HL-60/S4 treated with retinoic acid at 250 ng/mL for 4 days and 3 days (cell line): ENCODE measurements around the gene OR1G1.
"Not testable (repeated sequence)": the region's sequence is repeated elsewhere in the genome, so short reads cannot be mapped to it uniquely, and the experiment has no call there.

ENCODE experiments used
- in situ Hi-C: fragments of 300-500 bp; cut with MboI; formaldehyde crosslinking; loops from 2 replicates; pipeline ENCODE4 v1.7.0; 2022; ENCODE audit warnings: low sequenced_read_pairs

Gene OR1G1

DNA sequence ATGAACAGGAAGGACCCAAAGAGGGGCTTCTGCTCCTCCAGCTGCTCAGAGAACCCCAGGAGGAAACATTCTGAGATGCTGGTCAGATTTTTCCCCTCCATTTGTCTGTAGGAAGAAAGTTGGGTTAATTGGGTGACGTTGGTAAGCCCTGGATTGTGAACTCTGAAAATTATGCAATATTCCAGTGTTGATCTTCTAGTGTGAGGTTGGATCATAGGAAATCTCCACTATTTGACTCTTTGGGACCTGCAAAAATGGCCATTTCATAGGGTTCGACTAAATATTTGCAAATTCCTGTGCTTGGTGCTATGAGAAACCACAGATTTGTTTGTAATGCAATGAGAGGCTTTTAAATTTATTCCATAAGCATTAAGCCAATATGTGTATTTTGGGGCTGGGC, at the start of gene OR1G1:
Gene OR1G1 (minus strand): TSS at position 101 of the 400 bp plus-strand sequence. CDS start 0 bp downstream, at position 101.
- in situ Hi-C loops, result no loop called here

DNA sequence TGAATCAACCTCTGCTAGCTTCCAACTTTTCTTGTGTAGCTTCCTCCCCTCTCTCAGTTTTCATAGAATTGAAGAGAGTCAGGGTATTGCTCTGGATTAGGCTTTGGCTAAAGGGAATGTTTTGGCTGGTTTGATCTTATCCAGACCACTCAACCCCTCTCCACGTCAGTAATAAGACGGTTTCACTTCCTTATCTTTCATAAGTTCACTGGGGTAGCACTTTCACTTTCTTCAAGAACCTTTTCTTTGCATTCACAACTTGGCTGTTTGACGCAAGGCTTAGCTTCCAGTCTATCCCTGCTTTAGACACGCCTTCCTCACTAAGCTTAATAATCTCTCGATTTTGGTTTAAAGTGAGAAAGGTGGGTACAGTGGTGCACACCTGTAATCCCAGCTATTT, 40.2 kb upstream of the OR1G1 start:
- in situ Hi-C loops, result no loop called here

DNA sequence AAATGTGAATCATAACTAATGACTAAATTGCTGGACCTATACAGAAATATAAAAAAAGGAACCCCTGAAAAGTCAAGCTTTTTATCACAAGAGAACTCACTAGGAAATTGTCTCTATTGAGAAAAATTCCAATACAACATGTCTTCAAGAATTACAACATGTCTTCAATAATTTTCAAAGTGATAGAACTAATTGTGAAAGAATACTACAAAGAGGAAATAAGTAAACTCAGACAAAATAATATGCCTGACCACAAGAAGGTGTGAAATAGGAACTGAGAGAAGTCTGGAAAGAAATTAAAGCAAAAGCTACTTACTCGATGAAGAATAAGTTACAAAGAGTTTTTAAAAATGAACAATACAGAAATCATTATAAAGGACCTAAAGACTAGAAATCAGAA, 29.9 kb upstream of the OR1G1 start:
- in situ Hi-C loops, result no loop called here

DNA sequence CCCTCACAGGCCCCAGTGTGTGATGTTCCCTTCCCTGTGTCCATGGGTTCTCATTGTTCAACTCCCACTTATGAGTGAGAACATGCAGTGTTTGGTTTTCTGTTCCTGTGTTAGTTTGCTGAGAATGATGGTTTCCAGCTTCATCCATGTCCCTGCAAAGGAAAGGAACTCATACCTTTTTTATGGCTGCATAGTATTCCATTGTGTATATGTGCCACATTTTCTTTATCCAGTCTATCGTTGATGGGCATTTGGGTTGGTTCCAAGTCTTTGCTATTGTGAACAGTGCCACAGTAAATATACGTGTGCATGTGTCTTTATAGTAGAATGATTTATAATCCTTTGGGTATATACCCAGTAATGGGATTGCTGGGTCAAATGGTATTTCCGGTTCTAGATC, 10.1 kb upstream of the OR1G1 start:
- in situ Hi-C loops, result not testable (repeated sequence)

DNA sequence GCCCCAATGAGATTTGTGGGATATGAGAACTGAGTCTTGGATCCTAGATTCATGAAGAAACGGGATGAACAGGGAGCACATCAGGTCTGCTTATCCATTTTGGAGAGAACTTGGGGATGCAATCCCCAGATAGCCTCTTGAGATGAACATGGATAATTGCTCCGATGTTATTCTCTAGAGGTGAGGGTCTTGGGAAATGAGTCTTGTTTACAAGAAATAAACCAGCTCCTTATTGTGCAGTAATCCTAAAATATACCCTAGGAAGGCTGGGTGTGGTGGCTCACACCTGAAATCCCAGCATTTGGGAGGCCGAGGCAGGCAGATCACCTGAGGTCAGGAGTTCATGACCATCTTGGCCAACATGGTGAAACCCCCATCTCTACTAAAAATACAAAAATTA, 23.0 kb downstream of the OR1G1 start, which contains the start of gene OR1D2:
Gene OR1D2 (minus strand): TSS at position 101 of the 400 bp plus-strand sequence. CDS start 11,426 bp downstream, outside the sequence.
- in situ Hi-C loops, result no loop called here
